Neural cell (in vitro differentiated cells): ENCODE measurements around the gene RBFOX2. TPM values are rescaled to one million over a fixed set of nuclear protein-coding genes. Genes with fewer than 3 reads are reported as not detected.

ENCODE experiments used
- H2AFZ ChIP-seq: fragments of 200-600, 300-800 bp; sonication (generic), shearing (Covaris generic); 2 replicates; pipeline ENCODE4 v1.6.0; 2014; ENCODE audit warnings: low read depth, mild to moderate bottlenecking, antibody characterized with exemption, low read length, moderate library complexity
- H3F3A ChIP-seq: fragments of 200-600 bp; shearing (Covaris generic); 2 replicates; pipeline ENCODE4 v1.6.1; 2016; ENCODE audit warnings: mild to moderate bottlenecking, moderate library complexity, mixed read lengths, antibody characterized with exemption, low read length; ENCODE audit not compliant: insufficient read depth, poor library complexity, severe bottlenecking
- H3K27ac ChIP-seq: fragments of 200-600, 300-800 bp; sonication (generic), shearing (Covaris generic); 2 replicates; pipeline ENCODE4 v1.5.1; 2014; ENCODE audit warnings: mild to moderate bottlenecking, low read length, moderate library complexity
- H3K27me3 ChIP-seq: fragments of 300-800, 200-600 bp; sonication (generic), shearing (Covaris generic); 2 replicates; pipeline ENCODE4 v1.6.0; 2014; ENCODE audit warnings: mild to moderate bottlenecking, low read depth, low read length, moderate library complexity; ENCODE audit not compliant: insufficient read depth
- H3K36me3 ChIP-seq: fragments of 300-800, 200-600 bp; sonication (generic), shearing (Covaris generic); 2 replicates; pipeline ENCODE4 v1.5.1; 2014; ENCODE audit warnings: mild to moderate bottlenecking, antibody characterized with exemption, low read length, moderate library complexity; ENCODE audit not compliant: insufficient read depth
- H3K4me2 ChIP-seq: fragments of 300-800, 200-600 bp; sonication (generic), shearing (Covaris generic); 2 replicates; pipeline ENCODE4 v1.6.0; 2014; ENCODE audit warnings: mild to moderate bottlenecking, low read length
- H3K4me3 ChIP-seq: fragments of 300-800, 200-600 bp; sonication (generic), shearing (Covaris generic); 2 replicates; pipeline ENCODE4 v1.5.1; 2014; ENCODE audit warnings: mild to moderate bottlenecking, low read length, moderate library complexity
- H3K79me2 ChIP-seq: fragments of 200-600 bp; shearing (Covaris generic); replicated peaks from 2 replicates; pipeline ENCODE4 v1.6.0; 2014; ENCODE audit warnings: mild to moderate bottlenecking, low read length, moderate library complexity; ENCODE audit not compliant: insufficient read depth
- H3K9ac ChIP-seq: fragments of 300-800, 200-600 bp; sonication (generic), shearing (Covaris generic); 2 replicates; pipeline ENCODE4 v1.6.1; 2016; ENCODE audit warnings: mild to moderate bottlenecking, low read length, mixed read lengths
- H3K9me2 ChIP-seq: fragments of 200-600 bp; shearing (Covaris generic); 2 replicates; pipeline ENCODE4 v1.6.1; 2016; ENCODE audit warnings: mild to moderate bottlenecking, low read length, mixed read lengths; ENCODE audit not compliant: insufficient read depth
- H3K9me3 ChIP-seq: fragments of 200-600, 300-800 bp; sonication (generic), shearing (Covaris generic); 2 replicates; pipeline ENCODE4 v1.6.1; 2016; ENCODE audit warnings: mild to moderate bottlenecking, mixed run types, low read length, moderate library complexity, mixed read lengths
- H4K20me1 ChIP-seq: fragments of 200-600 bp; shearing (Covaris generic); 2 replicates; pipeline ENCODE4 v1.6.1; 2016; ENCODE audit warnings: mild to moderate bottlenecking, mixed run types; ENCODE audit not compliant: insufficient read depth
- CTCF ChIP-seq: fragments of 450-650 bp; IDR thresholded peaks from 2 replicates; pipeline ENCODE4 v1.5.1; 2014; ENCODE audit warnings: antibody characterized with exemption, mild to moderate bottlenecking, moderate library complexity; ENCODE audit not compliant: poor library complexity, severe bottlenecking
- EP300 ChIP-seq: fragments of 450-650 bp; conservative IDR thresholded peaks from 2 replicates; pipeline ENCODE4 v1.6.1; 2014; ENCODE audit warnings: antibody characterized with exemption, mild to moderate bottlenecking, moderate library complexity; ENCODE audit not compliant: poor library complexity, severe bottlenecking
- EZH2 ChIP-seq: fragments of 200-600, 300-800 bp; shearing (Covaris generic), sonication (generic); IDR thresholded peaks from 2 replicates; pipeline ENCODE4 v1.6.1; 2014; ENCODE audit warnings: antibody characterized with exemption, low read length, borderline replicate concordance, mild to moderate bottlenecking; ENCODE audit not compliant: insufficient read depth, poor library complexity, severe bottlenecking
- MXI1 ChIP-seq: fragments of 450-650 bp; conservative IDR thresholded peaks from 2 replicates; pipeline ENCODE4 v1.6.1; 2014; ENCODE audit warnings: antibody characterized with exemption, mild to moderate bottlenecking; ENCODE audit not compliant: poor library complexity, severe bottlenecking
- POLR2AphosphoS5 ChIP-seq: IDR thresholded peaks from 2 replicates; pipeline ENCODE4 v1.6.1; 2012
- RAD21 ChIP-seq: fragments of 450-650 bp; conservative IDR thresholded peaks from 2 replicates; pipeline ENCODE4 v1.6.1; 2014; ENCODE audit warnings: antibody characterized with exemption, mild to moderate bottlenecking, moderate library complexity
- REST ChIP-seq: IDR thresholded peaks from 2 replicates; pipeline ENCODE4 v1.6.1; 2012; ENCODE audit warnings: borderline replicate concordance
- SMC3 ChIP-seq: fragments of 450-650 bp; conservative IDR thresholded peaks from 2 replicates; pipeline ENCODE4 v1.6.1; 2014; ENCODE audit warnings: antibody characterized with exemption, mild to moderate bottlenecking, moderate library complexity; ENCODE audit not compliant: poor library complexity
- TAF1 ChIP-seq: IDR thresholded peaks from 2 replicates; pipeline ENCODE4 v1.6.1; 2012; ENCODE audit warnings: low read depth
- polyA plus RNA-seq: library from polyadenylated mRNA; depleted of rRNA; stranded (reverse); fragments of >200 nt; gene quantifications from 2 replicates; pipeline ENCODE4 v1.2.3, GENCODE V29; 2014

Gene RBFOX2
- polyA plus RNA-seq, 1 donor from 2014 or later, result 529 TPM

- no peak for TF ChIP-seq REST
- TF ChIP-seq POLR2AphosphoS5, result no peak
- TF ChIP-seq TAF1, result no peak
- TF ChIP-seq MXI1, result no peak
- no peak for TF ChIP-seq CTCF
- no peak for TF ChIP-seq EP300
- no peak for TF ChIP-seq SMC3
- TF ChIP-seq RAD21, result no peak
- no peak for TF ChIP-seq EZH2
- Histone ChIP-seq H3K36me3 (no peaks in the 10 kb centered on the region), H3K9me3 (no peaks in the 10 kb centered on the region), H3K27ac (no peak overlapping the region), H3K4me2 (no peak overlapping the region), H3K79me2 (peaks cover 55% of the 10 kb centered on the region), H3F3A (no peaks in the 10 kb centered on the region), H3K9me2 (no peaks in the 10 kb centered on the region), H3K4me3 (no peak overlapping the region), H3K27me3 (no peaks in the 10 kb centered on the region), H4K20me1 (no peaks in the 10 kb centered on the region), H3K9ac (no peak overlapping the region), H2AFZ (no peak overlapping the region)
These were observed 13.3 kb downstream of the RBFOX2 start for GRCh38 chr22:36015155-36015810.

- Histone ChIP-seq H3K9me2 (no peaks in the 10 kb centered on the region), H3F3A (no peaks in the 10 kb centered on the region), H4K20me1 (no peaks in the 10 kb centered on the region), H3K27me3 (no peaks in the 10 kb centered on the region), H3K9me3 (no peaks in the 10 kb centered on the region), H3K27ac (no peak overlapping the region), H3K36me3 (no peaks in the 10 kb centered on the region), H2AFZ (no peak overlapping the region), H3K4me3 (no peak overlapping the region), H3K4me2 (no peak overlapping the region), H3K9ac (no peak overlapping the region), H3K79me2 (peaks cover 56% of the 10 kb centered on the region)
- TF ChIP-seq EZH2, result no peak
- no peak for TF ChIP-seq CTCF
- TF ChIP-seq RAD21, result no peak
- no peak for TF ChIP-seq POLR2AphosphoS5
- no peak for TF ChIP-seq TAF1
- no peak for TF ChIP-seq MXI1
- TF ChIP-seq EP300, result no peak
- no peak for TF ChIP-seq REST
- no peak for TF ChIP-seq SMC3
These were observed 14.0 kb downstream of the RBFOX2 start for GRCh38 chr22:36014546-36015074.
